ENCODE measurements around the gene DNAJC16. TPM values are rescaled to one million over a fixed set of nuclear protein-coding genes. Genes with fewer than 3 reads are reported as not detected.
A peak's percentile ranks its signal among the peaks of the same experiment; 100 is the strongest.

DNAJC16 gene
- total and polyA plus RNA-seq, 3 donors from 2014 or later = 19.9 to 32.1 (median 24.3) TPM

- H3K27ac ChIP-seq = peak overlapping the region; percentile 98
- peaks cover 31% of the 10 kb centered on the region for H3K4me1 ChIP-seq
- 27 to 29% methylated on average over 18 of the region's 18 CpGs for WGBS, 2 donors
- intact Hi-C loops (cut with DNase I; ENCODE audit: low total_unique reads) = no loop called here
- H3K27me3 ChIP-seq = no peaks in the 10 kb centered on the region
- DNase-seq = no peak
- TF ChIP-seq CTCF (IDR thresholded peaks at IDR 0.05) (no peak), POLR2A (IDR thresholded peaks at IDR 0.05) (no peak)
- no peaks in the 10 kb centered on the region for H3K36me3 ChIP-seq (ENCODE audit: low read depth, missing control alignments)
- peak overlapping the region; percentile 74 to 84 for H3K4me3 ChIP-seq
- H3K9me3 ChIP-seq = no peaks in the 10 kb centered on the region
These were observed 3.3 kb upstream of the DNAJC16 start for GRCh38 chr1:15523104-15524020.

GRCh38 chr1:15524021-15524282 lies 2.7 kb upstream of the DNAJC16 start, which contains the start of gene CASP9:
Gene CASP9 (minus strand): TSS chr1:15524215. CDS start chr1:15524200, 15 bp downstream.
- no peak for DNase-seq
- 1% methylated on average over 13 of the region's 27 CpGs; no CpG with 5 or more reads in 1 of the 2 donors for WGBS, 2 donors
- intact Hi-C loops (cut with DNase I; ENCODE audit: low total_unique reads) = no loop called here
- Histone ChIP-seq H3K9me3 (no peaks in the 10 kb centered on the region), H3K27ac (peak within 1 kb of the TSS; percentile 98), H3K4me1 (peaks cover 31% of the 10 kb centered on the region), H3K36me3 (ENCODE audit: low read depth, missing control alignments) (no peaks in the 10 kb centered on the region), H3K4me3 (peak within 1 kb of the TSS; percentile 74 to 84), H3K27me3 (no peaks in the 10 kb centered on the region)
- TF ChIP-seq CTCF (IDR thresholded peaks at IDR 0.05) = no peak
- TF ChIP-seq POLR2A (IDR thresholded peaks at IDR 0.05) = no peak

DNA sequence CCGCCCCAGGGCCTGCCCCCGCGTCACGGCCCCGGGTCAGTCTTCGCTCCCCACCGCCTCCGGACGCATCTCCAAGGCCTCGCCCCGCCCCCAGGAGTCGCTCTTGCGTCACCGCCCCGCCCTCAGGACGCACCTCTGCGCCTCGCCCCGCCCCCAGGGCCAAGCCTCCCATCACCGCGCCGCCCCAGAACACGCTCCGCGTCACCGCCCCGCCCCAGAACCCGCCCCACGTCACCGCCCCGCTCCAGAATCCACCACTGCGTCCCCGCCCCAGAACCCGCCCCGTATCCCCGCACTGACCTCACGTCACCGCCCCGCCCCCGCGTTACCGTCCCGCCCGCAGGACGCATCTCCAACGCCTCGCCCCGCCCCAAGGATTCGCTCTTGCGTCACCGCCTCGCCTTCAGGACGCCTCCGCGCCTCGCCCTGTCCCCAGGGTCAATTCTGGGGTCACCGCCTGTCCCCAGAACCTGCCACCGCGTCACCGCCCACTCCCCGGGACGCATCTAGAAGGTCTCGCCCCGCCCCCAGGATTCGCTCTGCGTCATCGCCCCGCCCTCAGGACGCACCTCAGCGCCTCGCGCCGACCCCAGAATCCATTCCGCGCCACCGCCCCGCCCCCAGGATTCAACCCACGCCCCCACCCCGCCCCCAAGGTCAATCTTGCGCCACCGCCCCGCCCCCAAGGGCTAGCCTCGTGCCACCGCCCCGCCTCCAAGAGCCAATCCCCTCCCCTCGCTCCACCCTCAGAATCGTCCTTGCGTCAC lies 2.2 kb upstream of the DNAJC16 start:
- Histone ChIP-seq H3K27me3 (no peaks in the 10 kb centered on the region), H3K4me3 (peak overlapping the region; percentile 74 to 84), H3K9me3 (no peaks in the 10 kb centered on the region), H3K4me1 (peaks cover 31% of the 10 kb centered on the region), H3K36me3 (ENCODE audit: low read depth, missing control alignments) (no peaks in the 10 kb centered on the region), H3K27ac (peak overlapping the region; percentile 98)
- intact Hi-C loops (cut with DNase I; ENCODE audit: low total_unique reads) = no loop called here
- no peak for TF ChIP-seq CTCF (IDR thresholded peaks at IDR 0.05)
- no peak for TF ChIP-seq POLR2A (IDR thresholded peaks at IDR 0.05)
- DNase-seq = peak; percentile 100
- WGBS, 2 donors = 2% methylated on average over 22 to 63 of the region's 88 CpGs

DNA sequence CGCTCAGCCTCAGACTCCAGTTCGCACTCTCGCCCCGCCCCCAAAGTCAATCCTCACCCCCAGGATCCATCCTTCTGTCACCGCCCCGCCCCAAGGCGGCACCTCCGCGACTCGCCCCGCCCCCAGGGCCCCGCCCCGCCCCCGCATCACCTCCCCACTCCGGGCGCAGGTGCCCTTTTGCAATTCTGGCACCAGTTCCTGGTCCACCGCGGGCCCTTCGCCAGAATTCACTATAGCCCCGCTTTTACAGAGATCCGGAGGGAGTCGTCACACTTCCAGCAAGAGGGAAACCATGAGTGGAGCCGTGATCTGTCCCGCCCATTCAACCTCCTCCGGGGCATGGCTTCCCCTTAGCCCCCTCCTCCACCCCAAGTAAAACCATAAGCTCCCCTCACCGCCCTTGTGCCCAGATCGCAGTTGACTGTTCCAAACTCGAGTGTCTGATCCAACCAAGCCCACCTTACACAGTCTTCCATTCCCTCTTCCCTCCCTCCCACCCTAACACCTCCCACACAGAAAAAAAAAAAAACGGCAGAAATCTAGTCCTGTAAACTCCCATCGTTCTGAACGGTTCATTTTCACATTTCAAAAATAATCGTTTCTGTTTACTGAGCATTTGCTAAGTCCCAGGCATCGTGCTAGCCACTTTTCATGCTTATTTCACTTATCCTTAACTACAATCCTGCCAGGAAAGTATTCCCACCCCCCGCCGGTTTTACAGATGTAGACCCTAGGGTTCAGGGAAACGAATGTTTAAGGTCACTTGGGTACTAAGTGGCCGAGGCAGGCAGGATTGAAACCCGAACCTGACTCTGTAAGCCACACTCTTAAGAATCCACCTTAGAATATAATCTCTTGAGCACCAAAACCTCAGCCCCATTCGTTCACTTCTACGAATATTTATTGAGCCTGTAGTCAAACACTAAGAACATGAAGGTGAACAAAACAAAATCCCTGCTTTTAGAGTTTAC lies 1.3 kb upstream of the DNAJC16 start:
- H3K4me1 ChIP-seq = peaks cover 31% of the 10 kb centered on the region
- intact Hi-C loops (cut with DNase I; ENCODE audit: low total_unique reads) = no loop called here
- TF ChIP-seq CTCF (IDR thresholded peaks at IDR 0.05) (no peak), POLR2A (IDR thresholded peaks at IDR 0.05) (no peak)

More for the DNA sequence above, 1.3 kb upstream of the DNAJC16 start:
- WGBS, 2 donors = 1 to 3% methylated on average over 29 to 39 of the region's 40 CpGs
- no peaks in the 10 kb centered on the region for H3K27me3 ChIP-seq
- no peaks in the 10 kb centered on the region for H3K9me3 ChIP-seq
- H3K4me3 ChIP-seq = peak overlapping the region; percentile 74 to 84
- no peaks in the 10 kb centered on the region for H3K36me3 ChIP-seq (ENCODE audit: low read depth, missing control alignments)
- DNase-seq = peak; percentile 25
- peak overlapping the region; percentile 98 for H3K27ac ChIP-seq
